Cardiac muscle cell (in vitro differentiated cells and primary cell): ENCODE measurements around the gene HDAC4. TPM values are rescaled to one million over a fixed set of nuclear protein-coding genes. Genes with fewer than 3 reads are reported as not detected.

Experiments used
- DNase-seq, 2 donors: peaks; one replicate each; pipeline versions ENCODE4 v3.0.0 to v3.0.0-alpha.2; 2010 to 2017; ENCODE audit warnings: low read depth in 1 of 2, low spot score in 1 of 2
- H3K27ac ChIP-seq: fragments of 200-600 bp; sonication (generic); 2 replicates; pipeline ENCODE4 v1.5.1; 2016
- H3K27me3 ChIP-seq: fragments of 200-600 bp; sonication (generic); 2 replicates; pipeline ENCODE4 v1.6.0; 2016; ENCODE audit warnings: control low read depth
- H3K36me3 ChIP-seq: fragments of 200-600 bp; sonication (generic); 2 replicates; pipeline ENCODE4 v1.5.1; 2016; ENCODE audit warnings: control low read depth
- H3K4me1 ChIP-seq: fragments of 200-600 bp; sonication (generic); 2 replicates; pipeline ENCODE4 v1.8.1; 2017; ENCODE audit warnings: low read depth, mild to moderate bottlenecking, mixed run types
- H3K4me3 ChIP-seq: fragments of 200-600 bp; sonication (generic); 2 replicates; pipeline ENCODE4 v1.5.1; 2016; ENCODE audit warnings: mild to moderate bottlenecking
- H3K9me3 ChIP-seq: fragments of 200-600 bp; sonication (generic); 2 replicates; pipeline ENCODE4 v1.5.1; 2017; ENCODE audit warnings: low read depth, mild to moderate bottlenecking, control low read depth
- CTCF ChIP-seq: IDR thresholded peaks from 2 replicates; pipeline ENCODE4 v1.5.1; 2012; ENCODE audit warnings: low read depth, mild to moderate bottlenecking, low read length
- polyA plus RNA-seq: library from polyadenylated mRNA; unstranded; fragments of >200 nt; fragmentation: Nextera tagmentation; extraction: Ambion mirVana; gene quantifications from 2 replicates; pipeline ENCODE4 v1.2.1, GENCODE V29; 2016
- total RNA-seq: library from RNA; depleted of rRNA; stranded (reverse); fragments of >200 nt; gene quantifications from 2 replicates; pipeline ENCODE4 v1.2.3, GENCODE V29; 2016

HDAC4 gene
- total and polyA plus RNA-seq, 2 experiments from 2014 or later: 7.0 to 41.6 TPM

- Histone ChIP-seq H3K27ac (no peak overlapping the region), H3K4me1 (no peaks in the 10 kb centered on the region), H3K9me3 (no peaks in the 10 kb centered on the region), H3K4me3 (no peak overlapping the region), H3K36me3 (no peaks in the 10 kb centered on the region), H3K27me3 (no peaks in the 10 kb centered on the region)
- no peak for DNase-seq
- TF ChIP-seq CTCF: no peak
Measured at GRCh38 chr2:239022437-239023260, 378.2 kb downstream of the HDAC4 start.

- Histone ChIP-seq H3K27me3 (no peaks in the 10 kb centered on the region), H3K4me1 (no peaks in the 10 kb centered on the region), H3K4me3 (no peak overlapping the region), H3K36me3 (no peaks in the 10 kb centered on the region), H3K9me3 (no peaks in the 10 kb centered on the region), H3K27ac (no peak overlapping the region)
- no peak for DNase-seq
- no peak for TF ChIP-seq CTCF
Measured at GRCh38 chr2:239021651-239022436, 379.0 kb downstream of the HDAC4 start.

- no peak overlapping the region for H3K27ac ChIP-seq
- H3K36me3 ChIP-seq: no peaks in the 10 kb centered on the region
- H3K9me3 ChIP-seq: no peaks in the 10 kb centered on the region
- no peaks in the 10 kb centered on the region for H3K27me3 ChIP-seq
- H3K4me1 ChIP-seq: no peaks in the 10 kb centered on the region
- DNase-seq: no peak
- H3K4me3 ChIP-seq: no peak overlapping the region
- no peak for TF ChIP-seq CTCF
Measured at GRCh38 chr2:239021224-239021623, 379.6 kb downstream of the HDAC4 start.

GRCh38 chr2:239020541-239021041 lies 380.2 kb downstream of the HDAC4 start:
- H3K27me3 ChIP-seq: no peaks in the 10 kb centered on the region
- no peaks in the 10 kb centered on the region for H3K9me3 ChIP-seq
- no peaks in the 10 kb centered on the region for H3K36me3 ChIP-seq
- H3K27ac ChIP-seq: no peak overlapping the region
- TF ChIP-seq CTCF: no peak
- no peaks in the 10 kb centered on the region for H3K4me1 ChIP-seq
- H3K4me3 ChIP-seq: no peak overlapping the region
- DNase-seq: no peak

- DNase-seq: no peak
- H3K4me1 ChIP-seq: no peaks in the 10 kb centered on the region
- H3K27me3 ChIP-seq: no peaks in the 10 kb centered on the region
- no peak overlapping the region for H3K4me3 ChIP-seq
- no peaks in the 10 kb centered on the region for H3K36me3 ChIP-seq
- no peaks in the 10 kb centered on the region for H3K9me3 ChIP-seq
- H3K27ac ChIP-seq: no peak overlapping the region
- TF ChIP-seq CTCF: no peak
Measured at GRCh38 chr2:239019183-239019581, 381.6 kb downstream of the HDAC4 start.
